ENCODE data around the gene TPRX2. TPM values are rescaled to one million over a fixed set of nuclear protein-coding genes. Genes with fewer than 3 reads are reported as not detected.

TPRX2 gene
- total and polyA plus RNA-seq, 10 of the 15 experiments (the other 5 are each of a cell fraction or from before 2014, with no cell fraction given), result not detected

- Histone ChIP-seq H3K4me2 (ENCODE audit: control insufficient read depth, insufficient read depth) (no peak overlapping the region), H3K4me1 (ENCODE audit: control insufficient read depth, insufficient read depth, low read length) (no peaks in the 10 kb centered on the region), H3K9me3 (replicated peaks; ENCODE audit: control insufficient read depth, insufficient read depth, low read length) (no peaks in the 10 kb centered on the region; the same call in 2 of the 3 replicates), H3K36me3 (ENCODE audit: control insufficient read depth in 2 of 2, insufficient read depth in 2 of 2, low read length in 1 of 2) (no peaks in the 10 kb centered on the region), H2AFZ (ENCODE audit: control insufficient read depth, low read depth, low read length) (no peak overlapping the region), H3K27me3 (replicated peaks in 1 of 2; ENCODE audit: control insufficient read depth in 2 of 2, insufficient read depth in 2 of 2, low read length in 1 of 2) (no peaks in the 10 kb centered on the region), H3K27ac (ENCODE audit: control insufficient read depth, insufficient read depth) (no peak overlapping the region), H4K20me1 (ENCODE audit: control insufficient read depth, insufficient read depth) (no peaks in the 10 kb centered on the region), H3K4me3 (no peak overlapping the region), H3K79me2 (ENCODE audit: control insufficient read depth, insufficient read depth, low read length) (no peaks in the 10 kb centered on the region), H3K9ac (ENCODE audit: control insufficient read depth, insufficient read depth, low read length) (no peak overlapping the region)
- 50% methylated on average over 5 of the region's 5 CpGs for WGBS (ENCODE audit: insufficient coverage, insufficient replicate concordance, low lambda C conversion rate, missing lambda C conversion rate)
- no TSS peak for BruUV-seq (replicated peaks)
- POLR2A ChIA-PET, result no interaction called here
- no peak for DNase-seq (ENCODE audit: low read depth, low spot score)
- intact Hi-C loops (cut with micrococcal nuclease; ENCODE audit: unreplicated experiment), result no loop called here
- RAD21 ChIA-PET (ENCODE audit: unreplicated experiment), result no interaction called here
- no peak for FAIRE-seq
- in situ Hi-C loops (cut with MboI), result no loop called here
- ATAC-seq, result no peak
- SMC1A ChIA-PET (ENCODE audit: uncharacterized antibody, unreplicated experiment), result no interaction called here
- TF ChIP-seq POU2F2 (IDR thresholded peaks at IDR 0.05; ENCODE audit: borderline replicate concordance, low read depth, low read length), result no peak
- no peak for TF ChIP-seq CBX3 (IDR thresholded peaks at IDR 0.05; ENCODE audit: borderline replicate concordance, low read depth)
- CTCF ChIA-PET, result no interaction called here
Measured at GRCh38 chr19:47895165-47895782, 36.2 kb downstream of the TPRX2 start.

GRCh38 chr19:47896019-47896418 is 37.0 kb downstream of the TPRX2 start:
- Histone ChIP-seq H3K27me3 (replicated peaks in 1 of 2; ENCODE audit: control insufficient read depth in 2 of 2, insufficient read depth in 2 of 2, low read length in 1 of 2) (no peaks in the 10 kb centered on the region), H2AFZ (ENCODE audit: control insufficient read depth, low read depth, low read length) (no peak overlapping the region), H3K9ac (ENCODE audit: control insufficient read depth, insufficient read depth, low read length) (no peak overlapping the region), H3K4me1 (ENCODE audit: control insufficient read depth, insufficient read depth, low read length) (no peaks in the 10 kb centered on the region), H3K79me2 (ENCODE audit: control insufficient read depth, insufficient read depth, low read length) (no peaks in the 10 kb centered on the region), H3K4me3 (no peak overlapping the region), H3K4me2 (ENCODE audit: control insufficient read depth, insufficient read depth) (no peak overlapping the region), H3K9me3 (replicated peaks; ENCODE audit: control insufficient read depth, insufficient read depth, low read length) (no peaks in the 10 kb centered on the region; the same call in 2 of the 3 replicates), H3K27ac (ENCODE audit: control insufficient read depth, insufficient read depth) (no peak overlapping the region), H4K20me1 (ENCODE audit: control insufficient read depth, insufficient read depth) (no peaks in the 10 kb centered on the region), H3K36me3 (ENCODE audit: control insufficient read depth in 2 of 2, insufficient read depth in 2 of 2, low read length in 1 of 2) (no peaks in the 10 kb centered on the region)
- TF ChIP-seq SIN3A (IDR thresholded peaks at IDR 0.05; ENCODE audit: low read depth, low read length) (no peak), KLF5 (IDR thresholded peaks at IDR 0.05; ENCODE audit: partially characterized antibody) (no peak), IRF5 (IDR thresholded peaks at IDR 0.05; ENCODE audit: borderline replicate concordance) (no peak), ZNF592 (IDR thresholded peaks at IDR 0.05) (no peak), BRCA1 (IDR thresholded peaks at IDR 0.05; ENCODE audit: low read depth, low read length) (no peak)
- intact Hi-C loops (cut with micrococcal nuclease; ENCODE audit: unreplicated experiment) (no loop called here), in situ Hi-C loops (cut with MboI) (no loop called here)
- POLR2A ChIA-PET, result no interaction called here
- ATAC-seq (no peak), DNase-seq (ENCODE audit: low read depth, low spot score) (no peak), FAIRE-seq (no peak)
- SMC1A ChIA-PET (ENCODE audit: uncharacterized antibody, unreplicated experiment), result no interaction called here
- CTCF ChIA-PET, result no interaction called here
- no TSS peak for BruUV-seq (replicated peaks)
- WGBS (ENCODE audit: insufficient coverage, insufficient replicate concordance, low lambda C conversion rate, missing lambda C conversion rate), result 68% methylated on average over 4 of the region's 4 CpGs
- RAD21 ChIA-PET (ENCODE audit: unreplicated experiment), result no interaction called here
